ENCODE data around the gene PKP1.

DNA sequence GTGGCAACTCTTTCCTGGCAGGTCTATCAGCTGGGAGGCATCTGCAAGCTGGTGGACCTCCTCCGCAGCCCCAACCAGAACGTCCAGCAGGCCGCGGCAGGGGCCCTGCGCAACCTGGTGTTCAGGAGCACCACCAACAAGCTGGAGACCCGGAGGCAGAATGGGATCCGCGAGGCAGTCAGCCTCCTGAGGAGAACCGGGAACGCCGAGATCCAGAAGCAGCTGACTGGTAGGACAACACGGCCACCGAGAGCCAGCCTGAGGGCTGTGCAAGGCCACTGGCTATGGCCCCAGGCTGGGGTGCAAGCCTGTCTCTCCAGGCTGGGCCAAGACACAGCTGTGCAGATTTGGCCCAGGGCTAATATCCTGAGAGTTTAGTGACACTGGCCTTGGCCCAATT, 34.2 kb downstream of the PKP1 start:
- TF ChIP-seq, protein P1, sequence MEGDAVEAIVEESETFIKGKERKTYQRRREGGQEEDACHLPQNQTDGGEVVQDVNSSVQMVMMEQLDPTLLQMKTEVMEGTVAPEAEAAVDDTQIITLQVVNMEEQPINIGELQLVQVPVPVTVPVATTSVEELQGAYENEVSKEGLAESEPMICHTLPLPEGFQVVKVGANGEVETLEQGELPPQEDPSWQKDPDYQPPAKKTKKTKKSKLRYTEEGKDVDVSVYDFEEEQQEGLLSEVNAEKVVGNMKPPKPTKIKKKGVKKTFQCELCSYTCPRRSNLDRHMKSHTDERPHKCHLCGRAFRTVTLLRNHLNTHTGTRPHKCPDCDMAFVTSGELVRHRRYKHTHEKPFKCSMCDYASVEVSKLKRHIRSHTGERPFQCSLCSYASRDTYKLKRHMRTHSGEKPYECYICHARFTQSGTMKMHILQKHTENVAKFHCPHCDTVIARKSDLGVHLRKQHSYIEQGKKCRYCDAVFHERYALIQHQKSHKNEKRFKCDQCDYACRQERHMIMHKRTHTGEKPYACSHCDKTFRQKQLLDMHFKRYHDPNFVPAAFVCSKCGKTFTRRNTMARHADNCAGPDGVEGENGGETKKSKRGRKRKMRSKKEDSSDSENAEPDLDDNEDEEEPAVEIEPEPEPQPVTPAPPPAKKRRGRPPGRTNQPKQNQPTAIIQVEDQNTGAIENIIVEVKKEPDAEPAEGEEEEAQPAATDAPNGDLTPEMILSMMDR (conservative IDR thresholded peaks at IDR 0.05 in 1 of 2, IDR thresholded peaks at IDR 0.05 in 1 of 2; ENCODE audit: extremely low read depth in 1 of 2, insufficient read depth in 1 of 2, low read depth in 1 of 2, low read length in 2 of 2), result no peak
- no peak for TF ChIP-seq EZH2 (IDR thresholded peaks at IDR 0.05; ENCODE audit: borderline replicate concordance, low read length)
